HepG2 (cell line): ENCODE measurements around the gene TMEM53. TPM values are rescaled to one million over a fixed set of nuclear protein-coding genes. Genes with fewer than 3 reads are reported as not detected.

Experiments
- CREB1 ChIP-seq, 2 experiments: fragments of 450-650 bp in 1 of 2; IDR thresholded peaks; 2 replicates each; pipeline ENCODE4 v1.6.1; 2016 to 2017; ENCODE audit warnings: control low read depth in 1 of 2, mild to moderate bottlenecking in 1 of 2, missing compliant biosample characterization in 1 of 2, missing genetic modification characterization in 1 of 2
- ERF ChIP-seq: IDR thresholded peaks from 2 replicates; pipeline ENCODE4 v1.6.1; 2018; ENCODE audit warnings: missing biosample characterization, missing genetic modification reagents
- GATAD1 ChIP-seq: IDR thresholded peaks from 2 replicates; pipeline ENCODE4 v1.6.1; 2016; ENCODE audit warnings: missing genetic modification reagents, missing compliant biosample characterization
- HNRNPLL ChIP-seq: fragments of 200-400 bp; formaldehyde crosslinking; IDR thresholded peaks from 2 replicates; pipeline ENCODE4 v1.6.1; 2017; ENCODE audit warnings: mild to moderate bottlenecking, low read depth, low read length; ENCODE audit not compliant: poor library complexity, severe bottlenecking
- MIXL1 ChIP-seq: IDR thresholded peaks from 2 replicates; pipeline ENCODE4 v1.6.1; 2016
- RELA ChIP-seq: sonication (generic); formaldehyde crosslinking; IDR thresholded peaks from 2 replicates; pipeline ENCODE4 v1.4.0; 2020; ENCODE audit warnings: missing genetic modification reagents
- SOX13 ChIP-seq, 3 experiments: fragments of 450-650 bp in 1 of 3; sonication (generic) in 1 of 3; formaldehyde crosslinking in 1 of 3; IDR thresholded peaks in 2 of 3; conservative IDR thresholded peaks in 1 of 3; 2 replicates each; pipeline versions ENCODE4 v1.5.0 to v1.6.1; 2016 to 2020; ENCODE audit warnings: antibody characterized with exemption in 1 of 3, mild to moderate bottlenecking in 1 of 3, missing compliant biosample characterization in 1 of 3, missing genetic modification reagents in 1 of 3, moderate library complexity in 1 of 3
- SOX5 ChIP-seq: IDR thresholded peaks from 2 replicates; pipeline ENCODE4 v1.6.1; 2016; ENCODE audit warnings: borderline replicate concordance
- TEAD3 ChIP-seq: optimal IDR thresholded peaks from 2 replicates; pipeline ENCODE3; 2016; ENCODE audit warnings: borderline replicate concordance
- ZNF136 ChIP-seq: sonication (generic); formaldehyde crosslinking; IDR thresholded peaks from 2 replicates; pipeline ENCODE4 v1.8.1; 2022; ENCODE audit warnings: low read depth, mild to moderate bottlenecking, moderate library complexity, missing genetic modification reagents
- ZNF337 ChIP-seq: sonication (generic); formaldehyde crosslinking; IDR thresholded peaks from 2 replicates; pipeline ENCODE4 v1.5.1; 2020; ENCODE audit warnings: missing genetic modification reagents, low read depth, mild to moderate bottlenecking, borderline replicate concordance
- ZNF563 ChIP-seq: sonication (generic); formaldehyde crosslinking; IDR thresholded peaks from 2 replicates; pipeline ENCODE4 v1.8.0; 2022; ENCODE audit warnings: mild to moderate bottlenecking, moderate library complexity, missing genetic modification reagents
- ZNF878 ChIP-seq: sonication (generic); formaldehyde crosslinking; IDR thresholded peaks from 2 replicates; pipeline ENCODE4 v1.8.1; 2023; ENCODE audit warnings: mild to moderate bottlenecking, missing genetic modification reagents, moderate library complexity
- polyA plus RNA-seq, 8 experiments: library from polyadenylated mRNA; depleted of rRNA in 3 of 8; stranded (reverse) in 7 of 8; unstranded in 1 of 8; fragments of >200 nt; fragmentation: Illumina TruSeq in 4 of 8; extraction: Trizol in 4 of 8; gene quantifications; 2 replicates each; pipeline versions ENCODE4 v1.2.1 to v1.2.3, GENCODE V29; 2011 to 2016; ENCODE audit warnings: low read depth in 4 of 8, missing spikeins in 1 of 8, mixed read lengths in 1 of 8; ENCODE audit not compliant: insufficient read depth in 1 of 8
- total RNA-seq, 5 experiments: library from RNA; depleted of rRNA; stranded (reverse); fragments of >200 nt; fragmentation: Illumina TruSeq; extraction: Trizol; gene quantifications; 2 replicates each; pipeline ENCODE4 v1.2.3, GENCODE V29; 2016; ENCODE audit warnings: low read depth in 1 of 5
- TF ChIP-seq, protein P1 (sequence below): sonication (generic); formaldehyde crosslinking; IDR thresholded peaks from 2 replicates; pipeline ENCODE4 v1.5.1; 2020; ENCODE audit warnings: missing genetic modification reagents, mild to moderate bottlenecking, borderline replicate concordance
- TF ChIP-seq, protein P2 (sequence below): sonication (generic); formaldehyde crosslinking; IDR thresholded peaks from 2 replicates; pipeline ENCODE4 v1.5.0; 2020; ENCODE audit warnings: mild to moderate bottlenecking, missing genetic modification reagents, borderline replicate concordance
- TF ChIP-seq, protein P3 (sequence below): IDR thresholded peaks from 2 replicates; pipeline ENCODE4 v1.6.1; 2016; ENCODE audit warnings: mild to moderate bottlenecking
- TF ChIP-seq, protein P4 (sequence below): sonication (generic); formaldehyde crosslinking; IDR thresholded peaks from 2 replicates; pipeline ENCODE4 v1.5.1; 2020; ENCODE audit warnings: mild to moderate bottlenecking, moderate library complexity, missing genetic modification reagents
- TF ChIP-seq, protein P5 (sequence below), 2 experiments: sonication (generic) in 1 of 2; formaldehyde crosslinking in 1 of 2; IDR thresholded peaks; 2 replicates each; pipeline versions ENCODE4 v1.4.0 to v1.6.1; 2018 to 2020; ENCODE audit warnings: missing genetic modification reagents in 2 of 2, borderline replicate concordance in 1 of 2, low read depth in 1 of 2, mild to moderate bottlenecking in 1 of 2, missing biosample characterization in 1 of 2

The TMEM53 gene
- total and polyA plus RNA-seq, 2 of the 13 experiments (the other 11 are each of a cell fraction or from before 2014, with no cell fraction given) = 12.6 to 20.2 TPM

DNA sequence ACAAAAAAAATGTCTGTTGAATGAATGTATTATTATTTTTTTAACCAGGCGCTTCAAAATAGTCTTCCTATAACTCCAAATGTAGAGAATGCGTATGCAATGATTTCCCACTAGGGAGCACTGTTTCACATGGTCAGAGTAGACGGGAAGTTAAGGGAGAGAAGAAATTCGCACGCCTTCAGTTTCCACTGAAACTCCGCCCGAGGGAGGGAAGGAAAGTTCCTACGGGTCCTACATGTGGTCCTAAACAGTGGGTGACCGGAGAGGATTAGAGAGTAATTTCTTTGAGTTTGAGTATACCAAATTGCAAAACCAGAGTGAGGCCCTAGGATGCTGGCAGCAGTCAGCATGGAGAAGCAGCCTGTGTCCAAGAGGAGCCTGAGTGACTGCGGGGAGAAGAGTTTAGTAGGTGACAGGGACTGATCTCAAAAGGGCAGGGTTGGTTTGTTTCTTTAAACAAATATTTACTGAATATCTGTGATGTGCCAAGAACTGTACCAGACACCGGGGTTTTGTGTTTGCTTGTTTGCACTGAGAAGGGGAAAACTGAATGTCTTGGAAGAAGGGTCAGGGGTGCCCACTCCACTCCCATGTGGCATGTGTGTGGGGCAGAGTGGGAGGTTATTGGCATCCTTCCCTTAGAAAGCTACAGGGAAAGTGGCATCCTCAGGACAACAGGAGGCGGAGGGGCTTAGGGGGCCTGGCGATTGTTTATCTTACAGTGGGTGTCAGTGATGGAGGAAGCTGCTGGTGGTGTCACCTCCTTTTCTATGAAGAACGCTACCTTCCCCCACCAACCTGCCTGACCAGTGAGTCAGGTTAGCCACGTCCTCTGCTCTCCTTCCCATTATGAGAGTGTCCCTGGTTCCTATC, 33.9 kb upstream of the TMEM53 start (continued):
- TF ChIP-seq, protein P1, sequence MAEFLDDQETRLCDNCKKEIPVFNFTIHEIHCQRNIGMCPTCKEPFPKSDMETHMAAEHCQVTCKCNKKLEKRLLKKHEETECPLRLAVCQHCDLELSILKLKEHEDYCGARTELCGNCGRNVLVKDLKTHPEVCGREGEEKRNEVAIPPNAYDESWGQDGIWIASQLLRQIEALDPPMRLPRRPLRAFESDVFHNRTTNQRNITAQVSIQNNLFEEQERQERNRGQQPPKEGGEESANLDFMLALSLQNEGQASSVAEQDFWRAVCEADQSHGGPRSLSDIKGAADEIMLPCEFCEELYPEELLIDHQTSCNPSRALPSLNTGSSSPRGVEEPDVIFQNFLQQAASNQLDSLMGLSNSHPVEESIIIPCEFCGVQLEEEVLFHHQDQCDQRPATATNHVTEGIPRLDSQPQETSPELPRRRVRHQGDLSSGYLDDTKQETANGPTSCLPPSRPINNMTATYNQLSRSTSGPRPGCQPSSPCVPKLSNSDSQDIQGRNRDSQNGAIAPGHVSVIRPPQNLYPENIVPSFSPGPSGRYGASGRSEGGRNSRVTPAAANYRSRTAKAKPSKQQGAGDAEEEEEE = no peak
- TF ChIP-seq, protein P2, sequence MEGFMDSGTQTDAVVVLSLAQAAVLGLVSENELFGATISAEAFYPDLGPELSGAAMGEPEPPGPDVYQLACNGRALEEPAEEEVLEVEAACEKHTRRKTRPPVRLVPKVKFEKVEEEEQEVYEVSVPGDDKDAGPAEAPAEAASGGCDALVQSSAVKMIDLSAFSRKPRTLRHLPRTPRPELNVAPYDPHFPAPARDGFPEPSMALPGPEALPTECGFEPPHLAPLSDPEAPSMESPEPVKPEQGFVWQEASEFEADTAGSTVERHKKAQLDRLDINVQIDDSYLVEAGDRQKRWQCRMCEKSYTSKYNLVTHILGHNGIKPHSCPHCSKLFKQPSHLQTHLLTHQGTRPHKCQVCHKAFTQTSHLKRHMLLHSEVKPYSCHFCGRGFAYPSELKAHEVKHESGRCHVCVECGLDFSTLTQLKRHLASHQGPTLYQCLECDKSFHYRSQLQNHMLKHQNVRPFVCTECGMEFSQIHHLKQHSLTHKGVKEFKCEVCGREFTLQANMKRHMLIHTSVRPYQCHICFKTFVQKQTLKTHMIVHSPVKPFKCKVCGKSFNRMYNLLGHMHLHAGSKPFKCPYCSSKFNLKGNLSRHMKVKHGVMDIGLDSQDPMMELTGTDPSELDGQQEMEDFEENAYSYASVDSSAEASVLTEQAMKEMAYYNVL = 0 out of 2 replicates have a peak, but pooled peaks have one; percentile 42
- no peak for TF ChIP-seq SOX13 (IDR thresholded peaks at IDR 0.05)
- TF ChIP-seq SOX13 (CRISPR knock-in tag; conservative IDR thresholded peaks at IDR 0.05 in 1 of 2, IDR thresholded peaks at IDR 0.05 in 1 of 2) = peak in 1 of 2 experiments; percentile 32; a peak in 1 of 4 replicates
- no peak for TF ChIP-seq ZNF563 (CRISPR knock-in tag)
- 0 out of 2 replicates have a peak, but pooled peaks have one; percentile 45 for TF ChIP-seq ZNF136 (CRISPR knock-in tag)
- TF ChIP-seq ZNF878 (CRISPR knock-in tag) = 0 out of 2 replicates have a peak, but pooled peaks have one; percentile 33
- TF ChIP-seq ZNF337 (CRISPR knock-in tag) = no peak
- no peak for TF ChIP-seq SOX5 (CRISPR knock-in tag)
- TF ChIP-seq CREB1 (IDR thresholded peaks at IDR 0.05) = no peak
- TF ChIP-seq CREB1 (CRISPR knock-in tag; IDR thresholded peaks at IDR 0.05) = peak; percentile 68
- TF ChIP-seq, protein P3, sequence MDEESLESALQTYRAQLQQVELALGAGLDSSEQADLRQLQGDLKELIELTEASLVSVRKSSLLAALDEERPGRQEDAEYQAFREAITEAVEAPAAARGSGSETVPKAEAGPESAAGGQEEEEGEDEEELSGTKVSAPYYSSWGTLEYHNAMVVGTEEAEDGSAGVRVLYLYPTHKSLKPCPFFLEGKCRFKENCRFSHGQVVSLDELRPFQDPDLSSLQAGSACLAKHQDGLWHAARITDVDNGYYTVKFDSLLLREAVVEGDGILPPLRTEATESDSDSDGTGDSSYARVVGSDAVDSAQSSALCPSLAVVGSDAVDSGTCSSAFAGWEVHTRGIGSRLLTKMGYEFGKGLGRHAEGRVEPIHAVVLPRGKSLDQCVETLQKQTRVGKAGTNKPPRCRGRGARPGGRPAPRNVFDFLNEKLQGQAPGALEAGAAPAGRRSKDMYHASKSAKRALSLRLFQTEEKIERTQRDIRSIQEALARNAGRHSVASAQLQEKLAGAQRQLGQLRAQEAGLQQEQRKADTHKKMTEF (CRISPR knock-in tag) = peak; percentile 60
- TF ChIP-seq ERF (CRISPR knock-in tag) = 0 out of 2 replicates have a peak, but pooled peaks have one; percentile 20
- no peak for TF ChIP-seq RELA (CRISPR knock-in tag)
- TF ChIP-seq TEAD3 (CRISPR knock-in tag) = peak; percentile 10
- peak; percentile 20; the same call in 1 of the 2 replicates for TF ChIP-seq GATAD1 (CRISPR knock-in tag)
- TF ChIP-seq HNRNPLL = no peak
- TF ChIP-seq, protein P4, sequence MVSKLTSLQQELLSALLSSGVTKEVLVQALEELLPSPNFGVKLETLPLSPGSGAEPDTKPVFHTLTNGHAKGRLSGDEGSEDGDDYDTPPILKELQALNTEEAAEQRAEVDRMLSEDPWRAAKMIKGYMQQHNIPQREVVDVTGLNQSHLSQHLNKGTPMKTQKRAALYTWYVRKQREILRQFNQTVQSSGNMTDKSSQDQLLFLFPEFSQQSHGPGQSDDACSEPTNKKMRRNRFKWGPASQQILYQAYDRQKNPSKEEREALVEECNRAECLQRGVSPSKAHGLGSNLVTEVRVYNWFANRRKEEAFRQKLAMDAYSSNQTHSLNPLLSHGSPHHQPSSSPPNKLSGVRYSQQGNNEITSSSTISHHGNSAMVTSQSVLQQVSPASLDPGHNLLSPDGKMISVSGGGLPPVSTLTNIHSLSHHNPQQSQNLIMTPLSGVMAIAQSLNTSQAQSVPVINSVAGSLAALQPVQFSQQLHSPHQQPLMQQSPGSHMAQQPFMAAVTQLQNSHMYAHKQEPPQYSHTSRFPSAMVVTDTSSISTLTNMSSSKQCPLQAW = peak; percentile 28; the same call in 1 of the 2 replicates
- TF ChIP-seq, protein P5, sequence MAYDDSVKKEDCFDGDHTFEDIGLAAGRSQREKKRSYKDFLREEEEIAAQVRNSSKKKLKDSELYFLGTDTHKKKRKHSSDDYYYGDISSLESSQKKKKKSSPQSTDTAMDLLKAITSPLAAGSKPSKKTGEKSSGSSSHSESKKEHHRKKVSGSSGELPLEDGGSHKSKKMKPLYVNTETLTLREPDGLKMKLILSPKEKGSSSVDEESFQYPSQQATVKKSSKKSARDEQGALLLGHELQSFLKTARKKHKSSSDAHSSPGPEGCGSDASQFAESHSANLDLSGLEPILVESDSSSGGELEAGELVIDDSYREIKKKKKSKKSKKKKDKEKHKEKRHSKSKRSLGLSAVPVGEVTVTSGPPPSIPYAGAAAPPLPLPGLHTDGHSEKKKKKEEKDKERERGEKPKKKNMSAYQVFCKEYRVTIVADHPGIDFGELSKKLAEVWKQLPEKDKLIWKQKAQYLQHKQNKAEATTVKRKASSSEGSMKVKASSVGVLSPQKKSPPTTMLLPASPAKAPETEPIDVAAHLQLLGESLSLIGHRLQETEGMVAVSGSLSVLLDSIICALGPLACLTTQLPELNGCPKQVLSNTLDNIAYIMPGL (CRISPR knock-in tag; IDR thresholded peaks at IDR 0.05; ENCODE audit: borderline replicate concordance in 1 of 2, low read depth in 1 of 2) = peak in 1 of 2 experiments; percentile 51; a peak in 1 of 4 replicates
- no peak for TF ChIP-seq MIXL1 (CRISPR knock-in tag)
